ENCODE results near the gene PLSCR3. TPM values are rescaled to one million over a fixed set of nuclear protein-coding genes. Genes with fewer than 3 reads are reported as not detected.

PLSCR3 gene
- total and polyA plus RNA-seq, 2 donors (not counting 3 experiments of a cell fraction or from before 2014, with no cell fraction given) = 59.9 to 94.8 TPM

DNA sequence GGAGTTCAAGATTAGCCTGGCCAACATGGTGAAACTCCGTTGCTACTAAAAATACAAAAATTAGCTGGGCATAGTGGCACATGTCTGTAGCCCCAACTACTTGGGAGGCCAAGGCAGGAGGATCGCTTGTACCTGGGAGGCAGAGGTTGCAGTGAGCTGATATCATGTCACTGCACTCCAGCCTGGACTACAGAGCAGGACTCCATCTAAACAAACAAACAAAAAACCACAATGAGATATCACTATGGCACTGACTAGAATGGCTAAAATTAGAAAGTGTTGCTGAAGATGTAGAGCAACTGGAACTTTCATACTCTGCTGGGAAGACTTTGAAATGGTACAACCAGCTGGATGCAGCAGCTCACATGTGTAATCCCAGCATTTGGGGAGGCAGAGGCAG is 20.0 kb downstream of the PLSCR3 start:
- Histone ChIP-seq H4K20me1 (replicated peaks; ENCODE audit: control insufficient read depth, extremely low read depth, insufficient read depth, low read length) (no peaks in the 10 kb centered on the region), H3K4me2 (ENCODE audit: insufficient read depth, low read length) (no peak overlapping the region), H3K4me3 (replicated peaks in 1 of 3; ENCODE audit: insufficient read depth in 1 of 3, low read depth in 1 of 3, low read length in 3 of 3) (no peak overlapping the region), H3K4me1 (ENCODE audit: control insufficient read depth, extremely low read depth, insufficient read depth, low read length) (no peaks in the 10 kb centered on the region), H3K36me3 (ENCODE audit: control insufficient read depth in 2 of 2, extremely low read depth in 1 of 2, insufficient read depth in 2 of 2, low read length in 2 of 2) (no peaks in the 10 kb centered on the region), H2AFZ (ENCODE audit: low read depth, low read length) (no peak overlapping the region), H3K27ac (ENCODE audit: insufficient read depth, low read depth, low read length) (no peak overlapping the region), H3K79me2 (ENCODE audit: control insufficient read depth, insufficient read depth, low read length) (no peaks in the 10 kb centered on the region), H3K9me1 (replicated peaks; ENCODE audit: control insufficient read depth, extremely low read depth, insufficient read depth, low read length) (no peaks in the 10 kb centered on the region), H3K9ac (replicated peaks; ENCODE audit: extremely low read depth, insufficient read depth, low read length) (no peak overlapping the region), H3K27me3 (ENCODE audit: control insufficient read depth in 2 of 2, insufficient read depth in 2 of 2, low read length in 2 of 2) (peaks cover 2 to 4% of the 10 kb centered on the region in 2 experiments), H3K9me3 (replicated peaks; ENCODE audit: control insufficient read depth, insufficient read depth, low read length) (no peaks in the 10 kb centered on the region)
- no TSS peak for BruUV-seq (replicated peaks)
- ChIA-PET CTCF (interaction anchor here (1.5 to 1.6 kb wide), 2 partner anchors 18 to 24 kb away, joined by 4 to 8 read pairs; no protein-coding TSS in a partner anchor), POLR2A (interaction anchor here (0.6 kb wide), 1 partner anchor 37 kb away, joined by 3 read pairs; no protein-coding TSS in a partner anchor)
- DNase-seq (ENCODE audit: low read depth, low spot score) = no peak
- TF ChIP-seq, protein P1, sequence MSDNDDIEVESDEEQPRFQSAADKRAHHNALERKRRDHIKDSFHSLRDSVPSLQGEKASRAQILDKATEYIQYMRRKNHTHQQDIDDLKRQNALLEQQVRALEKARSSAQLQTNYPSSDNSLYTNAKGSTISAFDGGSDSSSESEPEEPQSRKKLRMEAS (IDR thresholded peaks at IDR 0.05; ENCODE audit: insufficient read depth, insufficient read length) = no peak
- TF ChIP-seq EZH2 (IDR thresholded peaks at IDR 0.05; ENCODE audit: borderline replicate concordance, low read depth, low read length, severe bottlenecking) = no peak
- TF ChIP-seq MYC (IDR thresholded peaks at IDR 0.05; ENCODE audit: low read depth, low read length) = no peak
- TF ChIP-seq JUN (IDR thresholded peaks at IDR 0.05; ENCODE audit: borderline replicate concordance, insufficient read depth, insufficient read length, low read depth) = no peak
- TF ChIP-seq, protein P2, sequence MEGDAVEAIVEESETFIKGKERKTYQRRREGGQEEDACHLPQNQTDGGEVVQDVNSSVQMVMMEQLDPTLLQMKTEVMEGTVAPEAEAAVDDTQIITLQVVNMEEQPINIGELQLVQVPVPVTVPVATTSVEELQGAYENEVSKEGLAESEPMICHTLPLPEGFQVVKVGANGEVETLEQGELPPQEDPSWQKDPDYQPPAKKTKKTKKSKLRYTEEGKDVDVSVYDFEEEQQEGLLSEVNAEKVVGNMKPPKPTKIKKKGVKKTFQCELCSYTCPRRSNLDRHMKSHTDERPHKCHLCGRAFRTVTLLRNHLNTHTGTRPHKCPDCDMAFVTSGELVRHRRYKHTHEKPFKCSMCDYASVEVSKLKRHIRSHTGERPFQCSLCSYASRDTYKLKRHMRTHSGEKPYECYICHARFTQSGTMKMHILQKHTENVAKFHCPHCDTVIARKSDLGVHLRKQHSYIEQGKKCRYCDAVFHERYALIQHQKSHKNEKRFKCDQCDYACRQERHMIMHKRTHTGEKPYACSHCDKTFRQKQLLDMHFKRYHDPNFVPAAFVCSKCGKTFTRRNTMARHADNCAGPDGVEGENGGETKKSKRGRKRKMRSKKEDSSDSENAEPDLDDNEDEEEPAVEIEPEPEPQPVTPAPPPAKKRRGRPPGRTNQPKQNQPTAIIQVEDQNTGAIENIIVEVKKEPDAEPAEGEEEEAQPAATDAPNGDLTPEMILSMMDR (IDR thresholded peaks at IDR 0.05; ENCODE audit: extremely low read depth in 1 of 2, insufficient read depth in 1 of 2, low read depth in 1 of 2, low read length in 2 of 2) = no peak
- intact Hi-C loops (cut with micrococcal nuclease) (no loop called here), dilution Hi-C loops (cut with MboI; ENCODE audit: extremely low pct_ligation_motif_present, low sequenced_read_pairs) (no loop called here)
- no peak for FAIRE-seq

DNA sequence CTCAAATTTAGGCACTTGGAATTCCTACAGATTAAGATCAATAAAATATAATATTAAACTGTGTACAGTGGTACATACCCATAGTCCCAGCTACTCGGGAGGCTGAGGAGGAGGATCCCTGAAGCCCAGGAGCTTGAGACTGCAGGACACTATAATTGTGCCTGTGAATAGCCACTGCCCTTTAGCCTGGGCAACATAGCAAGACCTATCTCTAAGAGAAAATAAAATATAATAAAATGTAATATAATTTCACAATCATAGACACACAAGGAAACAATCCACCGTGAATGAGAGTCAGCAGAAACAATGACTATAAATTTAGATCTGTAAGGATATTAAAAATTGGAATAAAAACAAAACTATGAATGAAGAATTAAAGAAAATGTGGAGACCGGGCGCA is 23.5 kb downstream of the PLSCR3 start:
- ChIA-PET CTCF (interaction anchor here (0.6 to 4.6 kb wide), 4 partner anchors 10 to 66 kb away, joined by 3 to 19 read pairs (median 4); partner anchors contain the start of gene TMEM95), POLR2A (no interaction called here)
- Histone ChIP-seq H3K9me3 (replicated peaks; ENCODE audit: control insufficient read depth, insufficient read depth, low read length) (no peaks in the 10 kb centered on the region), H3K27me3 (ENCODE audit: control insufficient read depth in 2 of 2, insufficient read depth in 2 of 2, low read length in 2 of 2) (peaks cover 2 to 3% of the 10 kb centered on the region in 2 experiments), H3K27ac (ENCODE audit: insufficient read depth, low read depth, low read length) (no peak overlapping the region), H3K9me1 (replicated peaks; ENCODE audit: control insufficient read depth, extremely low read depth, insufficient read depth, low read length) (no peaks in the 10 kb centered on the region), H3K4me3 (replicated peaks in 1 of 3; ENCODE audit: insufficient read depth in 1 of 3, low read depth in 1 of 3, low read length in 3 of 3) (no peak overlapping the region), H3K79me2 (ENCODE audit: control insufficient read depth, insufficient read depth, low read length) (no peaks in the 10 kb centered on the region), H3K4me2 (ENCODE audit: insufficient read depth, low read length) (no peak overlapping the region), H2AFZ (ENCODE audit: low read depth, low read length) (no peak overlapping the region), H4K20me1 (replicated peaks; ENCODE audit: control insufficient read depth, extremely low read depth, insufficient read depth, low read length) (no peaks in the 10 kb centered on the region), H3K36me3 (ENCODE audit: control insufficient read depth in 2 of 2, extremely low read depth in 1 of 2, insufficient read depth in 2 of 2, low read length in 2 of 2) (no peaks in the 10 kb centered on the region), H3K4me1 (ENCODE audit: control insufficient read depth, extremely low read depth, insufficient read depth, low read length) (no peaks in the 10 kb centered on the region), H3K9ac (replicated peaks; ENCODE audit: extremely low read depth, insufficient read depth, low read length) (no peak overlapping the region)
- dilution Hi-C loops (cut with MboI; ENCODE audit: extremely low pct_ligation_motif_present, low sequenced_read_pairs) = no loop called here
- TF ChIP-seq MYC (IDR thresholded peaks at IDR 0.05; ENCODE audit: low read depth, low read length) (no peak), POLR2AphosphoS5 (IDR thresholded peaks at IDR 0.05; ENCODE audit: insufficient read depth, low read depth, low read length) (no peak), JUN (IDR thresholded peaks at IDR 0.05; ENCODE audit: borderline replicate concordance, insufficient read depth, insufficient read length, low read depth) (no peak), FOS (IDR thresholded peaks at IDR 0.05; ENCODE audit: borderline replicate concordance, insufficient read depth, low read length) (no peak), EZH2 (IDR thresholded peaks at IDR 0.05; ENCODE audit: borderline replicate concordance, low read depth, low read length, severe bottlenecking) (no peak), POLR2A (IDR thresholded peaks at IDR 0.05; ENCODE audit: low read depth, low read length) (no peak), GATA2 (IDR thresholded peaks at IDR 0.05; ENCODE audit: insufficient read depth, insufficient read length, low read depth, low read length) (no peak)
- TF ChIP-seq, protein P1 (IDR thresholded peaks at IDR 0.05; ENCODE audit: insufficient read depth, insufficient read length) = no peak
- TF ChIP-seq, protein P2 (IDR thresholded peaks at IDR 0.05; ENCODE audit: extremely low read depth in 1 of 2, insufficient read depth in 1 of 2, low read depth in 1 of 2, low read length in 2 of 2) = no peak
- no peak for DNase-seq (ENCODE audit: low read depth, low spot score)
- FAIRE-seq = no peak
- BruUV-seq (replicated peaks) = no TSS peak
- intact Hi-C loops (cut with micrococcal nuclease) = no loop called here

Data from endothelial cell of umbilical vein (primary cell).